Measurements from ENCODE around the gene STUB1.

STUB1 gene

GRCh38 chr16:698911-699671 lies 18.9 kb downstream of the STUB1 start:
- no peak for DNase-seq

GRCh38 chr16:700684-701584 lies 20.7 kb downstream of the STUB1 start:
- no peak for DNase-seq

DNA sequence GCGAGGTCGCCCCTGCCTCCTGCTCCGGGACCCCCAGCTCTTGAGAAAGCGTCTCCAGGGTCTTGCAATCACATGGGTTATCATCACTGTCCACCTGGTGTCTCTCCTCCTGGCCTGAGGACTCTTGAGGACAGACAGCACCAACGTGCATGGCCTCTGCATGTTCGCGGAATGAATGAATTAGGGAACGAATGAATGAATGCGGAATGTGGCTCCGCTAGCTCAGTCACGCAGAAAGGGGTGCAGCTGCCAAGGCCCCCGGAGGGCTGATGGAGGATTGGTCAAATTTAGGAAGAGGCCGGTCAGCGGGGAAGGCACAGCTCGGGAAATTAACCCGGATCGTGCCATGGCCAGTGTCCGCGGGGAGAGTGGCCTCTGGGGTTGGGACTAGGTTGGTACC lies 22.1 kb downstream of the STUB1 start:
- no peak for DNase-seq

- DNase-seq: no peak
Measured at GRCh38 chr16:703406-703805, 23.2 kb downstream of the STUB1 start.

DNA sequence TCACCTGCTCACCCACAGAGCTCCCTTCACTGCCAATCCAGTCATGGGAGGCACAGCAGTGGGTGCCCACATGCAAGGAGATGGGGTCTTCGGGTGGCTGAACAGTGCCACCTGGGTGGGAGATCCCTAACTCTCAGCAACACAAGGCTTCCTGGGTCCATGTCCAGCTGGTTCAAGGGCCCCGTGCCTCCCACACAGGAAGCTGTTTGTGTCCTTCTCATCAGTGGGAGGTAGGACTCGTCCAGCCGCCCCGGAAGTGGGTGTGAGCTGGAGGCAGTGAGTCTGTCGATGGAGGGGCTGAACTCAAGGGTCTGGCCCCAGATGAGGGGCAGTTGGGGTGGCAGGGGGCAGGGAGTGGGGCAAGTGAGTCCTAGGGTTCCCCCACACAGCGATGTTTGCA lies 23.8 kb downstream of the STUB1 start:
- no peak for DNase-seq

GRCh38 chr16:704552-705380 lies 24.6 kb downstream of the STUB1 start:
- DNase-seq: no peak

DNA sequence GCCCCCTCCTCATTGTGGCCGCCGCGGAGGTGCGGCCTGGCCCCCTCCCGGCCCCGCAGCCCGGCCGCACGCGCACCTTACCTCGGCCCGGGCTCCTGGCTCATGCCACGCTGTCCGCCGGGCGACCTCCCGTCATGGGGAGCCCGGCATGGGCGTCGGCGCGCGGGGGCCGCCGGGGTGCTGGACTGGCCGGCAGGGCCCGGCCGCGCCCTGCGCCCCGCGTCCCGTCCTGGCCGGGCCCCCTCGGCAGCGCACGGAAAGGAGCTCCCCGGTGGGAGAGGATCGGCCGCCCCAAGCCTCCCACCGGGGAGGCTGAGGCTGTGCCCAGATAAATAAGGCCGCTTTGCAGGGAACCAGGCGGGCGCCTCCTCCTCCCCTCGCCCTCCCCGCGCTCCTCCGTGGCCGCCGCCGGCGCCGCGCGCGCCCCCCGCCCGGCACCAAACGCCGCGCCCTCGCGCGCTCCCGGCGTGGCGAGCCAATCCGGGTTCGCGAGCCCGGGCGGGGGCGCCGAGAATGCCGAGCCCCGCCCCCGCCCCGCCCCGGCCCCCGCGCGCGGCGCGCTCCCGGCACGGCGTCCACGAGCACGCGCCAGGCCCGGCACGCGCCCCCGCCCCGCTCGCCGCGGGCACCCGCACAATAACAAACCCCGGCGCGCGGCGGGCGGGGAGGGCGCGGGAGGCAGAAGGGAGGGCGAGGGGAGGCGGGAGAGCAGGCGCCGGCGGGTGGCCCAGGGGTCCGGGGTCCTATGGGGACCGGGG lies 25.4 kb downstream of the STUB1 start, which contains the start of gene FBXL16:
FBXL16 (minus strand) TSS at position 371 of the 758 bp plus-strand sequence. CDS start 8,396 bp downstream, outside the sequence.
- peak; percentile 60 for DNase-seq

DNA sequence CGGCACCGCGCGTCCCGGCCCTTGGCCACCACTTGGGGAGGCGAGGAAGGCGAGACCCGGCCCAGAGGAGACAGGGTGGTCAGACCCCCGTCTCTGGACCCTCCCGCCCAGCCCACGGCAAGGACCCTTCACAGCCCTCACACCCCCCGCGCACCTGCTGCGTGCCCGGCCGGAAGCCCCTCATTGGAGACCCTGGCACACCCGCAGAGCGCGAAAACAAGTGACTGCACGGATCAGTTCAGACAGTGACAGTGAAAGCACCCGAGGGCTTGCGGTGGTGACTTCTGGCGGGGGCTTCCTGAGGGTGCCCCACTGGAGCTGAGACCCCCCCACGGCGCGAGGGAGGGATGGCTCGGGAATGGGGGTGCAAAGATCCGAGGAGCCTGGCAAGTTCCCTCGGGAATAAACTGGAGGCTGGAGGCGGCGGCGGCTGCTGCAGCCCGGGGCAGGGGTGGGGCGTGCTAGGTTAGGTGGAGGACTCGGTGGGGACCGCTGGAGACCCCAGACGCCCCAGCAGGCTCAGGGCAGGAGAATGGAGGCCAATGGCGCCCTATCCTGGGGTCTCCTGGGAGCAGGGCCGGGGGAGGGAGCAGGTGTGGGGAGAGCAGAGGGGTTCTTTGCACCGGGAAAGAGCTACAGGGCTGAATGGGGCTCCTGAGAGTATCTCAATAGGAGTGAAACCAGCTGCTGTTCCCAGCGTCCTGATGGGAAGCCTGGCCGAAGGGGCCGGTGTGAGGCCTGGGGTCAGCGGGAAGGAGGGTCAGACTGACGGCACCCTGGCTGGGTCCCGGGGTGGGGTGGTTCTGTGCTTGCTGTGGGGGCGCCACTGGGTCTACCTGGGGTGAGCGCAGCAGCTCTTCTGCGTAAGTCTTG lies 26.2 kb downstream of the STUB1 start:
- DNase-seq: no peak

- DNase-seq: no peak
Measured at GRCh38 chr16:707062-707538, 26.9 kb downstream of the STUB1 start.

GRCh38 chr16:708019-708418 lies 27.8 kb downstream of the STUB1 start:
- no peak for DNase-seq

DNA sequence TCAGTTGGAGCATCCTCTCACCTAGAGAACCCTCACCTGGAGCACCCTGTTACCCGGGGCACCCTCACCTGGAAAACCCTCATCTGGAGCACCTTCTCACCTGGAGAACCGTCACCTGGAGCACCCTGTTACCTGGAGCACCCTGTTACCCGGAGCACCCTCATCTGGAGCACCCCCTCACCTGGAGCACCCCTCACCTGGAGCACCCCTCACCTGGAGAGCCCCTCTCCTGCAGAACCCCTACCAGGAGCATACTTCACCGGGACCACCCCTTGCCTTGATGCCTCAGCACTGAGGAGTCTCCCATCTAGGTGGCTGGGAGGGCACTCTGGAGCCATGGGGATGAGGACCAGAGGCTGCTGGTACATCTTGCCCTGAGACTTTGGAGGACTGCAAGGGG lies 28.7 kb downstream of the STUB1 start:
- DNase-seq: no peak

DNA sequence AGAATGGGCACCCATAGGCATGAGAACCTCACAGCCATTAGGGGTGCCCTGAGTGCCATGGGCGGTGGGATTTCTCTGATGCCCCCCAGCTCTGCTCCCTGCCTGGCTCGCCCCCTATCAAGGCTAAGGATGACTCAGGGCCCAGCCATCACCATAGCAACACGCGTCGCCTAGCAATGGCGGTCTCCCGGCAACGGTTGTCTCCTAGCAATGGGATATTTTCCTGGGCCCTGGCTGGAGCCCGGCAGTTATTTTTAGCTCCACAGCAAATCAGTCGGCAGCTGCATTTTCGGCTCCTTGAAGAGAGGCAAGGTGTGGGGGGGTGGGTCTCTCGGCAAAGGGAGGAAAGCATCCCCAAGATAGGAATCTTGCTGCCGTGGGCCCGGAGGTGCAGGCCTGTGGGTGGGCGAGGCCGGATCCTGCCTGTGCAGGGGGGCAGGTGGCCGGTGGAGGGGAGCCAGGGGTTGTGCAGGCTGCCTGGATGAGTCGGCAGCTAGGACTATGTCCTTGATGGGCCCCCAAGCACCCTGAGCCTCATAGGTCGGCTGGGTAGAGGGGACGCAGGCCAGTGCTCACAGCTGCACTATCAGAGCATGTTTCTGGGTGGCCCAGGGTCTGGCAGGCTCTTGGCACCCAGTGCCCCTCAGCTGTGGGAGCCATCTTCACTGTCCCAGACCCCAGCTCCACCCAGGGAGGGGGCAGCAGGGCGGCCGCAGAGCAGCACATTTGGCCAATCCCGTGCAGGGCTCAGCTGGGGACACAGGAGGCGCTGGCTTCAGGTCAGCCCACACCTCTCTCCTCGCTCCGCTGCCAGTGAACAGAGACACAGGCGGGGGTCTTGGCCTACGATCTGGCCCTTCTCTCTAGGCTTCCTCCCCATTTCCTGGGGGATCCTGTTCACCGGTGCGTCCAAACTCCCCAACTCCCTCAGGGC lies 29.6 kb downstream of the STUB1 start:
- DNase-seq: peak; percentile 94

GRCh38 chr16:710500-711075 lies 30.4 kb downstream of the STUB1 start:
- no peak for DNase-seq

DNA sequence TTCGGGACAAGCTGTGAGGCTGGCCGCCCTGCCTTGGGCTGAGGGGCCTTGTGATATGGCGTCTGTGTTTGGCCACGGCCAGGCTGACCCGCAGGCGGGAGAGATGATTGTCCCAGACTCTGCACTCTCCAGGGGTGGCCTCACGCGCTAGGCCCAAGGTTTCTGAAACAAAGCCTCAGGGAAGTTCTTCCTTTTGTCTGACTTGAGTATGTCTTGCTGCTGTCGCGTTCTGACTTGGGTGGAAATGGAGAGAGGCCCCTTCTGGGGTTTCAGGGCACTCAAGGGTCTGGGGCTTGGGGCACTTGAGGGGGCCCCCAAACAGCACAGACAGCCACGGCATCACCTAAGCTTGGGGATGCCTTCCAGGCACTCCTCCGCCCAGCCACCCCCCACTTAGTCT lies 30.9 kb downstream of the STUB1 start:
- DNase-seq: no peak

GRCh38 chr16:711548-712320 lies 31.5 kb downstream of the STUB1 start:
- DNase-seq: peak; percentile 49

DNA sequence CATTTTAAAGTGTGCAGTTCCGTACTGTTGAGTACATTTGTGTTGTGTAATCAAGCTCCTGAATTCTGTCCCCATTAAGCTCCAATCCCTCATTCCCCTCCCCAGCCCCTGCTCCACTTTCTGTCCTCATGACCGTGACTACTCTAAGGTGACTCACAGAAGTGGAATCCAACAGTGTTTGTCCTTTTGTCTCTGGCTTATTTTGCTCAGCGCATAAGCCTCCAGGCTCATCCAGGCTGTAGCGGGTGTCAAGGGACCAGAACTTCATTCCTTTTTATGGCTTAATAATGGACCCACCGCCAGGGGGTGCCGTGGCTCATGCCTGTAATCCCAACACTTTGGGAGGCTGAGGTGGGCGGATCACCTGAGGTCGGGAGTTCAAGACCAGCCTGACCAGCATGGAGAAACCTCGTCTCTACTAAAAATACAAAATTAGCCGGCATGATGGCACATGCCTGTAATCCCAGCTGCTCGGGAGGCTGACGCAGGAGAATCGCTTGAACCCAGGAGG lies 32.6 kb downstream of the STUB1 start:
- DNase-seq: peak; percentile 25

DNA sequence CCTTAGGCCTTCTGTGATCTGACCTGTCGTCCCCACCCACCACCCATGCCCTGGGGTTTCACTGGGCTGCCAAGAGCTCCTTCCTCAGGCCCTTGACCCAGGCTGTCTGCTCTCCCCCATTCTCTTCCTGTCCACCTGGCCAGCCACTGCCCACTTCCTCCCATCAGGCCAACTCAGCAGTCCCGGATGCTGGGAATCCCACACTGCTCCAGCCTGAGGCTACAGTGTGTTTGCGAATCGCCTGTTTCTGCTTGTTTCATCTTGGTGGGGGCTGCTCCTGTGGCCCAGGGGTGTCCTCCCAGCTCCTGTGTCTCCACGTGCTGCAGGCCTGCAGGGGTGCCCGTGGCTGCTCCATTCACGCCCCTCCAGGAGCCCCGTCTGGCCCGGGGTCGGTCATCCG lies 33.9 kb downstream of the STUB1 start:
- DNase-seq: no peak

Measured in NCI-H2227 treated with DMSO at 0.1 percent for 48 hours (cell line).